HG03175 (cell line): ENCODE measurements around the gene CD1D.

Experiments used
- ATAC-seq: cut with Tn5 transposase; IDR thresholded peaks from one replicate; pipeline ENCODE4 v1.9.1; 2021; ENCODE audit warnings: mild to moderate bottlenecking, moderate library complexity; ENCODE audit not compliant: unreplicated experiment

The CD1D gene

DNA sequence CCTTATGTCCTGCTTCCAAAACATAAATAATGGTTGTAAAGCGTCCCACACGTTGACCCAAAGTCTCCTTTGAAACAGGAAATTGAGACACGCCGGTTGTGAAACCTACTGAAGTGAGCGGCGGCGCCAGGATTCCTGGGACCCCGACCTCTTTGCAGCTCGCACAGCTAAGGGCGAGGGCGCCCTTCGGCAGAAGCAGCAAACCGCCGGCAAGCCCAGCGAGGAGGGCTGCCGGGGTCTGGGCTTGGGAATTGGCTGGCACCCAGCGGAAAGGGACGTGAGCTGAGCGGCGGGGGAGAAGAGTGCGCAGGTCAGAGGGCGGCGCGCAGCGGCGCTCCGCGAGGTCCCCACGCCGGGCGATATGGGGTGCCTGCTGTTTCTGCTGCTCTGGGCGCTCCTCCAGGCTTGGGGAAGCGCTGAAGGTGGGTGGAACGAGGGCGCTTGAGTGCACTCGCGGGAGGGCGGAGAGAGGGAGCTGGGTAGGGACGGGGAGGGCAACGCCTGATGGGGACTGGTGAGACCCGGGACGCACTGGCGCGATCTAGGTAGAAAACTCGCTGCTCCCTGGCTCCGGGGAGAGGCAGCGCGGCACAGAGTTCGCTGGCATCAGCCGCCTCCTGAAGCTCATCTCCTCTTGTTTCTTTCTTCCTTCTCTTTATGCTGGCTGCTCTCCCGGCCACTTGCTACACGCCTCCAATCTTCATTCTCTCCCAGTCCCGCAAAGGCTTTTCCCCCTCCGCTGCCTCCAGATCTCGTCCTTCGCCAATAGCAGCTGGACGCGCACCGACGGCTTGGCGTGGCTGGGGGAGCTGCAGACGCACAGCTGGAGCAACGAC lies at the start of gene CD1D:
Gene CD1D (plus strand): TSS at position 155 of the 836 bp plus-strand sequence. CDS start 207 bp downstream, at position 362.
- ATAC-seq: no peak

GRCh38 chr1:158131217-158131616 lies 49.5 kb upstream of the CD1D start:
- no peak for ATAC-seq

DNA sequence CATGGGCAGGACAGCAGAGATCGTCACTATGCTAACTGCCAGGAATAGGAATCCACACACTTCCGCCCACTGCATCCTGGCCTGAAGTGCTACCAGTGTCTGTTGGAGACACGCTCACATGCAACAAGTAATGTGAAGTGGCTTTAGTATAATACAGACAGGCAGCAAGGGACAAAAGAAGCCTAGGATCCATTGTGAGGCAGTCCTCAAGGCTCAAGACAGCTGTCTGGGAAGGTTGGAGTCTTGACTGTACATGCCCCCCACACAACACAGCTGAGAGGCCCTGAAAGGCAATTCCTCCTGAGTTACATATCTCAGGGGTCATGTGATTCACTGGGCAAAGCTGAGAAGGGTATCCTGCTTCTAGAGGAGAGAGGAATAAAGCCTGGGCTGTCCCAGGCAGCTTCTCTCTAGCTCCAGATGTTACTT lies 39.9 kb upstream of the CD1D start:
- ATAC-seq: no peak

- ATAC-seq: no peak
Observed at GRCh38 chr1:158145173-158145719, 35.4 kb upstream of the CD1D start.

GRCh38 chr1:158146165-158146564 lies 34.5 kb upstream of the CD1D start:
- ATAC-seq: no peak

GRCh38 chr1:158146739-158147138 lies 34.0 kb upstream of the CD1D start:
- no peak for ATAC-seq

- no peak for ATAC-seq
Observed at GRCh38 chr1:158147401-158147800, 33.3 kb upstream of the CD1D start.

DNA sequence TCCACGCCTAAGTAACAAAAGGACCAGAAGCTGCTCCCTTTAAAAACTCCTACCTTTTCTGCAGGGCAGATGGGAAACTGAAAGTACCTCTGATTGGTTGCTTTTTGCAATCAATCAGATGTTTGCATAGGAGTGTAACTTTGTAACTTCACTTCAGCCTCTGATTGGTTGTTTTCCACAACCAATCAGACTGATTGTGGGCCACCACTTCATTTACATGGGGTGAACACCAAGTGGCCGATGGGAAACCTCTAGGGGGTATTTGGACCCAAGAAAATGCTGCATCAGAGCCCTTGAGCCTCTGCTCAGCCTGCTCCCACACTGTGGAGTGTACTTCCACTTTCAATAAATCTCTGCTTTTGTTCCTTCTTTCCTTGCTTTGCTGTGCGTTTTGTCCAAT lies 32.8 kb upstream of the CD1D start:
- no peak for ATAC-seq

DNA sequence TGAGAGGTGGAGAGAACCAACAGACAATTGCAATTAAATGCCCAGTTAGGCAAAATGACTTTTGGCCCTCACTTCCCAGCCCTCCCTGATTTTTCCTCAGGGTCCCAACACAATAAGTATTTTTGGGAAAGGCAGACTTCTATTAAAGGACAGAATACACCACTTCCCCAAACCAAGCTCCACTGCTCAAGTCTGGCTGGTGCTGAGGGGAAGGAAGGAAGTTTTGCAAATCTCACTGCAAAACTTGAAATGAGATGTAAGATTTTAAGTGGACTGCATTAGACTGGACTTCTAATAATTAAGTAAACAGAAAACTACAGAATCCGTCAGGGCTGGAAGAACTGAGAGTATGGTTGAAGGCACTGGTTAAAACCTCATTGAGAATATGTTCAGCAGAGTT lies 32.2 kb upstream of the CD1D start:
- no peak for ATAC-seq

- ATAC-seq: peak; percentile 15
Observed at GRCh38 chr1:158149175-158149574, 31.5 kb upstream of the CD1D start.

DNA sequence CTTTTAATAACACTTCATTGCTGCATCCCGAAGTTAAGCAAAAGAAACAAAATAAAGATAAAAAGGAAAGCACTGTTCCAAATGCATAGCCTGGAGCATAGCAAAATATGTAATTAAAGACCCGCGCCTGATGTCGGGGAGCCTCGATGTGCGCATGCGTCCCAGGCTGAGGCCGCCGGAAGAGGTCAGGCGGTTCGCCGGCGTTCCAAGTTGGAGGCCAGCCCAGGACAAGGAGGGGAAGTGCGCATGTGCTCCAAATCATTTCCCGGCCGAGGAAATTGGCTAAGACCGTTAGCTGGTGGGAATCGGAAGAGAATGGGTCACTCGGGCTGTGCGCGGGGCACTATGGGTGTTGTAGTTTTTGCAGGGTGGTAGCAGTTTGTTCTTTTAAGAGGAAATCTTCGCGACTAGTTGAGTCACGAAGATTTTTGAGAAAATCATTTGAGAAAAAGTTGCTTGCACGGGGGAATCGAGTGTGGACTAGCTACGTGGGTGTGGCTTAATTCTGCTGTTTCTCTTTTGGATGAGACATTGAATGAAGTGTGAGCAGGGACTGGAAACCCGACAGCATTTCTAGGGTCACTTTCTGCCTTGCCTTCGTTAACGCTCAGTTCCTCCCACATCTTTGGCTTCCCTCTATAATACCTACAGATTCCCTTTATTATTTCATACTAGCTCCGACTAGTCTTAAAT lies 31.0 kb upstream of the CD1D start:
- peak; percentile 85 for ATAC-seq

DNA sequence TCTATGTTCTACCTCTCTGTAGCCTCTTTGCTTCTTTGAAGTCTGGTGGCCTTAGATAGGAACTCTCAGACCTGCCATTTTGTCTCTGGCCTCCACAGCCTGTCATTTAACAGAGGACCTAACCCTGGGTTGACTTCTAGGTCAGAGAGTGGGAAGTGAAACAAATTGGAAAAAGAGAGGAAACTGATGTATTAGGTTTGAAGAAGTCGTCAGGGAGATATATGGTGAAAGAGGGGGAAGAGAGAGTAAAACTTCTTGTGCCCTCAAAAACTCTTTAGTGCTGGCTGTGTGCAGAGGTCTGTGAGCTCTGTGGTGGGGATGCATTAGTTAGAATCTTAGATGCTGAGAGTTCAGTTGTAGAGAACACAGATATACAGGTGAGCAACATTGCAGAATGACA lies 30.2 kb upstream of the CD1D start:
- ATAC-seq: no peak

GRCh38 chr1:158153179-158153578 lies 27.5 kb upstream of the CD1D start:
- no peak for ATAC-seq

DNA sequence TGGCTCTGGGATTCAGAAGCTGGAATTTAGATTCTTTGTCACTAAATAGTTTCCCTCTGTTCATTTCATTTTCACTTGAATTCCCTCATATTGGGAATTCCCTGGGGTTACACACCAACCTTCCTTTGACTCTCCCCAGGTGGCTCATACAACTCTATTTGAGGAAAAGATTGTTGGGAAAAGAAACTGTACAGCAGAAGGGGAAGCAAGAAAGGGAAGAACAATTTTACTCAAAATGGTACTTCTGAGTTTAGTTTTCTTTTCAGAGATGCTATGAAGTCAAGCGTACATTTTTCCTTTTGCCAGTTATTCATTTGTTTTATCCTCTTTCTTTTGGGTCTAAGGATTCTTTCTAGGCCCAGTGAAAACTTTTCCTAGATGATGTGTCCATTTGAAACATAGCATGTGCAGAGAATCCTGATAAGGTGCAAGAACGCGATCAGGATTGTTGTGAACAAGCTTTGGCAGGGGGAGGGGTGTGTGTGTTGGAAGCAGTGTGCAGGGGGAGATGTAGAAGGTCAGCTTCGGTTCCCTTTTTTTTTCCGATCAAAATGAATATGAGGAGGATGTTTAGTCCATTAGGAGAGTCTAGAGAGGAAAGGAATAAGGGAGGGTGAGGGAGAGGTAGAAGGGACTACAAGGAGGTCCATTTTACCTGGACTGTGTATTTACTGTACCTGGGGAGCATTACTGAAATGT lies 26.8 kb upstream of the CD1D start:
- no peak for ATAC-seq

- ATAC-seq: no peak
Observed at GRCh38 chr1:158154501-158154900, 26.2 kb upstream of the CD1D start.

DNA sequence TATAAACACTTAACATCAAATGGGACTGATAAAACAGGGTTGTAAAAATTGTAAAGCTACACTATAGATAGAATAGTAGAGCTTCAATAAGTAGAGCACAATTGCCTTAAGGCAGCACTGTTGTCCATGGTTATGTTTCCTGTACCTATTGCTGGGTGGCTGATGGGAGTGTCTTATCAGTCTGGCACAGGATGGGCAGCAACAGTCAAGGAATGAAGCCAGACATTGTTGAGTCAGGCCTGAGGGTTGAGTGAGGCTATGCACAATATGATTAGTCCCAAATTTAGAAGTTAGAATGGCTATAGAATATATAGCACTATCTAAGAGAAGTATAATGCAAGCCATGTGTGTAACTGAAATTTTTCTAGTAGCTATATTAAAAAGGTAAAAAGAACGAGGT lies 25.0 kb upstream of the CD1D start:
- no peak for ATAC-seq

GRCh38 chr1:158159597-158159996 lies 21.1 kb upstream of the CD1D start:
- ATAC-seq: no peak

GRCh38 chr1:158161446-158161845 lies 19.2 kb upstream of the CD1D start:
- no peak for ATAC-seq

DNA sequence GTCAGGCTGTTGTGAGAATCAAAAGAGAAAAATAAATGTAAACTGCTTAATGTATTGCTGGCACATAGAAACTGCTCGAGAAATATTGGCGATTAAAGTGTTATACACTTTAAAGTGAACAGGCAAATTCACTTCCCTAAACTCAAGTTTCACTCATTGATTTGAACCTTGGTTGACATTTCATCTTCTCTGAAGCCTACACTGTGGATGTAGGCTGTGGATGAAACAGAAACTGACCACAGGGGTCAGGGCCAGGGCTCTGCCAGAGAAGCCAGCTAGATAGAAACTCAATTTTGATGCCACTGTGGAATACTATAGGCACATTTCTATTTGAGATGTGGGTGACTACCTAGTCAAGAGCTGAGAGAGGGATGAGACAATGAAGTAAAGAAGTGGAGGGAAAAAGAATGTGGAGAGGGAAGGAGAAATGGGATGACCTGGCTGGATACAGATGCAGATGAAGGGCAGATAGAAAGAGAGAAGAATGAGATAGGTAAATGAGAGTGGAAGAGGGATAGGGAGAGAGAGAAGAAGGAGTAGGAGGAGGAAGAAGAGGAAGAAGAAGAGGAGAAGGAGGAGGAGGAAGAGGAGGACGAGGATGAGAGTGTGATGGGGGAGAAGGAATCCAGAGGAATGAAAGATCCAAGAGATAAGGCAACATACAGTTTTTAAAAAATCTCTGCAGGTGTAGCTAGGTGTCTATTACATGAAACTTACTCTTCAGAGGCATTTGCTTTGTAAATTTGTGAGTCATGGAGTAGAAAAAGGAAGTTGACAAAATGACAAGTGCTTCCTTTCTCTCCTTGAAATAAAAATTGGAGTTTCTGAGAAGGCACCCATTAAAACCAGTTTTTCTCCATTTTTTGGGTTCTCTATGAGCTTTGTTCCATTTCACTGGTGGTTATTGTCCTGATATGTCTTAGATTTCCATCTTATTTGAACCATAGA lies 17.4 kb upstream of the CD1D start:
- peak; percentile 100 for ATAC-seq

DNA sequence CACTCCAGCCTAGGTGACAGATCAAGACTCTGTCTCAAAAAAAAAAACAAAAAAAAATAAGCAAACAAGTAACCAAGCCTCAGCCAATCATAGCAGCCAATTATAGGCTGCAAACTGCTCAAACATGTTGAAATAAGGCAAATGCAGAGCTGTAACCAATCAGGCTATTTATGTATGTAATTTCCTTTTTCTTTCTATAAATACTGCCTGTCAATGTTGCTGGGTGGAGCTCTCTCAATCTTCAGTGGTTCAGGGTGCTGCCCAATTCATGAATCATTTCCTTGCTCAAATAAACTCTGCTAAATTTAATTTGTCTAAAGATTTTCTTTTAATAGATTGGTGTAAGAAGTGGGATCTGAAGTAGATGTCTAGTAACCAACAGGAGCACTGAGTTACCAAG lies 11.6 kb upstream of the CD1D start:
- ATAC-seq: no peak
